ENCODE measurements around the gene CENPQ.

CENPQ gene

GRCh38 chr6:49541936-49542335 is 78.8 kb downstream of the CENPQ start:
- no peak for DNase-seq

All from NCI-H1436 treated with DMSO at 0.1 percent for 48 hours (cell line).